Endodermal cell (in vitro differentiated cells): ENCODE data around the gene IKBIP. TPM values are rescaled to one million over a fixed set of nuclear protein-coding genes. Genes with fewer than 3 reads are reported as not detected.
A peak's percentile ranks its signal among the peaks of the same experiment; 100 is the strongest.

ENCODE experiments used
- DNase-seq: peaks from one replicate; pipeline ENCODE4 v3.0.0-alpha.2; 2017
- H3K27ac ChIP-seq: 2 replicates; pipeline ENCODE4 v1.5.1; 2013; ENCODE audit warnings: mild to moderate bottlenecking, low read depth, low read length, moderate library complexity
- H3K27me3 ChIP-seq: 2 replicates; pipeline ENCODE4 v1.6.1; 2013; ENCODE audit warnings: mild to moderate bottlenecking, low read length, moderate library complexity; ENCODE audit not compliant: insufficient read depth, control insufficient read depth, poor library complexity, severe bottlenecking
- H3K36me3 ChIP-seq: 2 replicates; pipeline ENCODE4 v1.7.0; 2013; ENCODE audit warnings: mild to moderate bottlenecking, low read length, moderate library complexity; ENCODE audit not compliant: control insufficient read depth, insufficient read depth
- H3K4me1 ChIP-seq: one replicate; pipeline ENCODE4 v1.7.0; 2013; ENCODE audit warnings: low read length; ENCODE audit not compliant: control insufficient read depth, insufficient read depth
- H3K4me3 ChIP-seq: 2 replicates; pipeline ENCODE4 v1.5.1; 2013; ENCODE audit warnings: mild to moderate bottlenecking, low read length, moderate library complexity
- H3K9ac ChIP-seq: 2 replicates; pipeline ENCODE4 v1.6.1; 2013; ENCODE audit warnings: mild to moderate bottlenecking, low read length, moderate library complexity; ENCODE audit not compliant: poor library complexity, severe bottlenecking; ENCODE audit errors: extremely low read depth
- H3K9me3 ChIP-seq: 2 replicates; pipeline ENCODE4 v1.6.1; 2013; ENCODE audit warnings: mild to moderate bottlenecking, low read length, moderate library complexity; ENCODE audit not compliant: control insufficient read depth
- H3K27ac Mint-ChIP-seq: 2 replicates; pipeline ENCODE4 v1.8.0; 2020; ENCODE audit warnings: mixed read lengths
- H3K27me3 Mint-ChIP-seq: 2 replicates; pipeline ENCODE4 v1.8.0; 2021; ENCODE audit warnings: mild to moderate bottlenecking, mixed read lengths; ENCODE audit not compliant: insufficient read depth
- H3K36me3 Mint-ChIP-seq: 2 replicates; pipeline ENCODE4 v1.8.0; 2020; ENCODE audit warnings: low read depth, mixed read lengths
- H3K4me1 Mint-ChIP-seq: 2 replicates; pipeline ENCODE4 v1.8.0; 2020; ENCODE audit warnings: mixed read lengths
- H3K4me3 Mint-ChIP-seq: 2 replicates; pipeline ENCODE4 v1.8.0; 2020; ENCODE audit warnings: mild to moderate bottlenecking, moderate library complexity, mixed read lengths
- H3K9me3 Mint-ChIP-seq: 2 replicates; pipeline ENCODE4 v1.8.0; 2020; ENCODE audit warnings: mild to moderate bottlenecking, mixed read lengths
- WGBS, 2 experiments: methylation state at CpG; one replicate each; pipeline versions ENCODE4 v1.1.5 to v1.1.7; 2013; ENCODE audit warnings: missing lambda C conversion rate in 2 of 2, mixed read lengths in 1 of 2; ENCODE audit not compliant: insufficient coverage in 1 of 2, insufficient read length in 1 of 2; 5-methylcytosine and 5-hydroxymethylcytosine counted together
- total RNA-seq, 2 donors: library from RNA; stranded (reverse); fragmentation: NEBNext Ultra II Directional in 1 of 2; extraction: Animal tissue kit (Norgen Biotek cat#: 25700) in 1 of 2; gene quantifications; 2 replicates in 1 of 2; 3 replicates in 1 of 2; pipeline ENCODE4 v1.2.1, GENCODE V29; 2021
- TF ChIP-seq, protein P1 (sequence below): fragments of 200-600 bp; sonication (generic); conservative IDR thresholded peaks from 2 replicates; pipeline ENCODE4 v1.5.0; 2021; ENCODE audit warnings: antibody characterized with exemption, mild to moderate bottlenecking

The IKBIP gene
- total RNA-seq, 2 donors from 2014 or later, result 10.6 to 16.3 TPM

- Histone ChIP-seq H3K9me3 (no peaks in the 10 kb centered on the region), H3K27me3 (no peaks in the 10 kb centered on the region), H3K27ac (no peak overlapping the region), H3K4me3 (no peak overlapping the region), H3K36me3 (no peaks in the 10 kb centered on the region), H3K4me1 (no peaks in the 10 kb centered on the region), H3K9ac (no peak overlapping the region)
- no peak overlapping the region for H3K4me3 Mint-ChIP-seq
- peaks cover 3% of the 10 kb centered on the region for H3K9me3 Mint-ChIP-seq
- TF ChIP-seq, protein P1, sequence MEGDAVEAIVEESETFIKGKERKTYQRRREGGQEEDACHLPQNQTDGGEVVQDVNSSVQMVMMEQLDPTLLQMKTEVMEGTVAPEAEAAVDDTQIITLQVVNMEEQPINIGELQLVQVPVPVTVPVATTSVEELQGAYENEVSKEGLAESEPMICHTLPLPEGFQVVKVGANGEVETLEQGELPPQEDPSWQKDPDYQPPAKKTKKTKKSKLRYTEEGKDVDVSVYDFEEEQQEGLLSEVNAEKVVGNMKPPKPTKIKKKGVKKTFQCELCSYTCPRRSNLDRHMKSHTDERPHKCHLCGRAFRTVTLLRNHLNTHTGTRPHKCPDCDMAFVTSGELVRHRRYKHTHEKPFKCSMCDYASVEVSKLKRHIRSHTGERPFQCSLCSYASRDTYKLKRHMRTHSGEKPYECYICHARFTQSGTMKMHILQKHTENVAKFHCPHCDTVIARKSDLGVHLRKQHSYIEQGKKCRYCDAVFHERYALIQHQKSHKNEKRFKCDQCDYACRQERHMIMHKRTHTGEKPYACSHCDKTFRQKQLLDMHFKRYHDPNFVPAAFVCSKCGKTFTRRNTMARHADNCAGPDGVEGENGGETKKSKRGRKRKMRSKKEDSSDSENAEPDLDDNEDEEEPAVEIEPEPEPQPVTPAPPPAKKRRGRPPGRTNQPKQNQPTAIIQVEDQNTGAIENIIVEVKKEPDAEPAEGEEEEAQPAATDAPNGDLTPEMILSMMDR, result no peak
- H3K4me1 Mint-ChIP-seq, result peaks cover 3% of the 10 kb centered on the region
- no peak overlapping the region for H3K27ac Mint-ChIP-seq
- DNase-seq, result no peak
- no peaks in the 10 kb centered on the region for H3K27me3 Mint-ChIP-seq
- H3K36me3 Mint-ChIP-seq, result no peaks in the 10 kb centered on the region
- 88 to 94% methylated on average over 3 of the region's 3 CpGs for WGBS, 2 experiments
Observed at GRCh38 chr12:98579835-98580234, 64.8 kb downstream of the IKBIP start.

GRCh38 chr12:98579347-98579746, 65.2 kb downstream of the IKBIP start:
- H3K27me3 ChIP-seq, result no peaks in the 10 kb centered on the region
- Mint-ChIP-seq H3K27me3 (no peaks in the 10 kb centered on the region), H3K36me3 (no peaks in the 10 kb centered on the region), H3K9me3 (peaks cover 3% of the 10 kb centered on the region), H3K4me3 (no peak overlapping the region), H3K4me1 (peaks cover 4% of the 10 kb centered on the region), H3K27ac (no peak overlapping the region)
- no peaks in the 10 kb centered on the region for H3K36me3 ChIP-seq
- no peaks in the 10 kb centered on the region for H3K9me3 ChIP-seq
- no peaks in the 10 kb centered on the region for H3K4me1 ChIP-seq
- DNase-seq, result peak; percentile 17
- H3K27ac ChIP-seq, result no peak overlapping the region
- H3K9ac ChIP-seq, result no peak overlapping the region
- no peak overlapping the region for H3K4me3 ChIP-seq
- WGBS, 2 experiments, result 84 to 92% methylated on average over 4 to 5 of the region's 5 CpGs
- TF ChIP-seq, protein P1, result no peak

- Mint-ChIP-seq H3K4me1 (peaks cover 7% of the 10 kb centered on the region), H3K36me3 (no peaks in the 10 kb centered on the region), H3K9me3 (peaks cover 3% of the 10 kb centered on the region), H3K27ac (no peak overlapping the region), H3K27me3 (no peaks in the 10 kb centered on the region), H3K4me3 (no peak overlapping the region)
- no peak overlapping the region for H3K27ac ChIP-seq
- peak; percentile 39 for DNase-seq
- H3K9ac ChIP-seq, result no peak overlapping the region
- TF ChIP-seq, protein P1, result no peak
- no peaks in the 10 kb centered on the region for H3K36me3 ChIP-seq
- no peaks in the 10 kb centered on the region for H3K9me3 ChIP-seq
- no peak overlapping the region for H3K4me3 ChIP-seq
- WGBS, 2 experiments, result 100% methylated on average over 1 of the region's 2 CpGs; no CpG with 5 or more reads in 1 of the 2 experiments
- no peaks in the 10 kb centered on the region for H3K27me3 ChIP-seq
- H3K4me1 ChIP-seq, result no peaks in the 10 kb centered on the region
Observed at GRCh38 chr12:98578821-98579220, 65.8 kb downstream of the IKBIP start.
